Stimulated activated CD8-positive, alpha-beta memory T cell treated with anti-CD3 and anti-CD28 coated beads, Interleukin-15, amount 100 ng/mL, for 24 hours (primary cell): ENCODE data around the gene ENDOV.

ENCODE experiments used
- DNase-seq: peaks from one replicate; pipeline ENCODE4 v3.0.0-alpha.2; 2020; ENCODE audit warnings: low read depth

The ENDOV gene

DNA sequence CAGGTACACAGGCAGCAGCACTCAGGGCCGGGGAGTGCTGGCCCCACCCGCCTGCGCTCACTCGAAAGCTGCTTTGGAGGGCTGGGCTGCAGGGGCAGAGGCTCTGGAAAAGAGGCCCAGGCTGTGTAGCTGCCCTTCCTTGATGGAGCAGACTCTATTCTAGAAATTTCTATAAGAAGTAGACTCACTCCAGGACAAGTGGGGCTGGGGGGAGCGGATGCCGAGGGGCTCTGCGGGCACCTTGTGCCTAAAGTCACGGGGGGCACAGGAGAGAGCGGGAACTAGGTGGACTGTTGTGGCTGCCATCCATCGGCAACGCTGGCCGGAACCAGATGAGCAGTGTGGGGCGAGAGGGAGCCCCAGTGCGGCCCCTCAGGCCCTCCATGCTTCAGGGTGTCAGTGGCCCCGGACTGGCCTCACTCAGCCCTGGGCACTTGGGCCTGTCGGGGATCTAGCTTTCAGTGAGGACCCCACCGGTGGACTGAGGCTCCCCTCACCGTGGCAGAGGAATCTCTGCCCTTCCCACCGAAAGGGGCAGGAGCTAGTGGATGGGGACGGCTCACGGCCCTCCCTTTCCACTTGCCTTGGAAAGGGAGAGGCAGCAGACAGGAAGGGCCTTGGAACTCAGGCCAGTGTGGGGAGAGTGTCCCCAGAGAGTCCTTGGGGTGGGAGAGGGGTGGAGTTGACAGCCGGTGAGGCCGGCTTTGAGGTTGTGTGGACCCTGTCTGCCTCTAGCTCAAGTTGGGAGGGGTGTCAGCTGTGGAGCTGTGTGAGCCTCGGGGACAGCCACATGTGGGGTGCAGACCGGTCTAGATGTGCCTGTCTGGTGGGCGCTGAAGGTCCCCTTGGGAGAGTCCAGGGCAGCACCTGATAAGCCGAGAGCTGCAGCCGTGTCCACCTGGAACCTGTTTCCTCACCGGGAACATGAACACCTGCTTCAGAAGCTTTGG lies 16.6 kb downstream of the ENDOV start:
- DNase-seq: no peak

DNA sequence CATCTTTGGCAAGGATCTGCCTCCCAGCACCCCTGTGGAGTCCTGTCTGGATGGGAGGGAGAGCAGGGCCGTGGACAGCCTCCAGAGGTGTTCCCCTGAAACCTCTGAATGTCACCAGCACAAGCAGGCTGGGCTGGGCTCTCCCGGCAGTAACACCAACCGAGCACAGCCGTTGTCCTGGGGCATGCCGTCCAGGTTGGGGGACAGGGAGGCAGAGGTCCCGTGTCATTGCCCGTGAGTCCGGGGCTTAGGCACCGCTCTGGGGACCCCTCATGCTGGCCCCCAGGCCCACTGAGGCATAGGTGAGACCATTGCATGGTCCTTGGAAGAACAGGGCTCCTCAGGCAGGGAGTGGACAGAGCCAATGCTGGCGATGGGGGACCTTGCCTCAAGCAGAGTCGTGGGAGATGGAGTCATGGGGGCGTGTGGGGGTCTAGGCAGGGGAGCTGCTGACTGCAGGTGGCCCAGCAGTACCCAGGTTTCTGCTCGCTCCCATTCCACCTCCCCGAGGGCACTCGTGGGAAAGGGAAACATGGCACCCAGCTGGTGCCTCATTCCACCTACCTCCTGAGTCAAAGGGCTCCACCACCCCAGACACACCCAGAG lies 17.5 kb downstream of the ENDOV start:
- DNase-seq: no peak

DNA sequence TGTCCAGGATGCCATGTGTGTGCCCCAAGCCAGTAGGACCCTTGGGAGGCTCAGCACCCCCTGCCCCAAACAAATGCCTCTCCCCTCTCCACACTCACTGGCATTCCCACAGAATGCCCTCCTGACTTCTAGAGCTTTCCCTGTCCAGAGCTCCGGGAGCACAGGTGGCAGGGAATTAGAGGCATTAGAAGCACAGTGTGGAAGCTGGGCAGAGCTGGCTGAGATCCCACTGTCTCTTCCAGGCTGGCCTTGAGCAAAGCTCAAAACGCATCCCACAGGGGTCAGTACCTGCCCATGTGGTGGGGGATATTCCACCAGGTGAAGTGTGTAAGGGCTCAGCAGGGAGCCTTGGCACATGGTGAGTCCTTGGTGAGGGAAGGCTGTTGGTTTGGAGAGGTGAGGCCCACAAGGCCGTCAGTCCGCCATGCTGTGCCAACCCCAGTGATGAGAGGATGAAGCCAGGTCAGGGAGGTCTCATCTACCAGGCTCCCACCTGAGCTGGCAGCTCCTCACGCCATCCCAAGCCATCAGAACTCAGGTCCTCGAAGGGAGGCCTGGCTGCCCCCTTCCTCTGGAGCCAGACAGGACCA lies 18.1 kb downstream of the ENDOV start:
- no peak for DNase-seq

DNA sequence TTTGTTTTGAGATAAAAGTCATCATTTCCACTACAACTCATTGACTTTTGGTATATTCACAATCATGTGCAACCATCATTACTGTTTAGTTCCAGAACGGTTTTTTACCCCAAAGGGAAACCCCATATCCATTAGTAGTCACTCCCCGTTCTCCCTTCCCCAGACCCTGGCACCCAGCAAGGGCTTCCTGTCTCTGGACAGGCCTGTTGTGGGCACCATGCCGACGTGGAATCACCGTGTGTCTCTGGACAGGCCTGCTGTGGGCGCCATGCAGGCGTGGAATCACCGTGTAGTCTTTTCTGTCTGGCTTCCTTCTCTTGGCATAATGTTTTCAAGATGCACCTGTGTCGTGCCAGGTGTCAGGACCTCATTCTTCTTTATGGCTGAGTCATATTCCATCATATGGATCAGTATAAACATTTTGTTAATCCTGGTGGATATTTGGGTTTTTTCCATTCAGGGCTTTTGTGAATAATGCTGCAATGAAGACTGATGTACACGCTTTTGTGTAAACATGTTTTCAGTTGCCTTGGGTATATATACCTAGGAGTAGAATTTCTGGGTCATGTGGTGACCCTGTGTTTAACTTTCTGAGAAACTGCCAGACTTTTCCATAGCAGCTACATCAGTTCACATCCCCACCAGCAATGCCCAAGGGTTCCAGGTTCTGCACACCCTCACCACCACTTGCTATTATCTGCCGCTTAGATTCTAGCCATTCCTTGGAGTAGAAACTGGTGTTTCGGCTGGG lies 19.1 kb downstream of the ENDOV start:
- DNase-seq: no peak

DNA sequence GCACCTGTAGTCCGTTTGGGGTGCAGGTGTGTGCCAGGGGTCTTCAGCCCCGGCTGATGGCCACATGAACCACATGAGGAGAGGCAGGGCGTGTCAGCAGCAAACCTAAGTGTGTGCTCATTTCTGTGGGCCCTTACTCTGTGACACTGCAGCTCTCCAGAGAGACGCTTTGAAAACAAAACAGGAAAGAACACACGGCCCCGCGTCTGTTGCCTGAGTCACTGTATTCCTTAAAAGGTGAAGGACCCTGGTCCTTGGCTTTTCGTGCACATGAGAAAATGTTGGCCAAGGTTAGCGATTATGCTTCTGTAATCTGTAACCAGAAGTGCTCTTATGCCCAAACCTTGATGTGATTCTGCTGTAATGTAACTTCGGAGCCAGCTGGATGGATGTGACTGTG lies 22.6 kb downstream of the ENDOV start:
- DNase-seq: no peak

DNA sequence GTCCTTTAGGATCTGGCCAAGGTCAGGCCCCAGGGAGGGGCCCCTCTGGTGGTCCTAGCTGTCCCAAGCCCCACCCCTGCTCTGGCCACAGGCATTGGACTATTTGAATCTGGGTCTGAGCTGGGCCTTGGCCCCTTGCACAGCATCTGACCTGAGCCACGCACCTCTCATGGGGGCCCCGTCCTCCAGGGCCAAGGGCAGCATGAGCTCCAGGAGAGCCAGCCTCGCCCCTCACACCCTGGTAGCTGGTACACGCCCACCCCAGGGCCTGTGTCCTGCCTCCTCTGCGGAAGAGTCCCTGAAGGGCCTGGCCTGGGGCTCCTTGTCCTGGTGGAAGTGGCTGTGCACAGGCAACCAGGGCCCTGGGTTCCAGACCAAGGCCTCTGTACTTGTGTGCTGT lies 23.8 kb downstream of the ENDOV start:
- DNase-seq: no peak

DNA sequence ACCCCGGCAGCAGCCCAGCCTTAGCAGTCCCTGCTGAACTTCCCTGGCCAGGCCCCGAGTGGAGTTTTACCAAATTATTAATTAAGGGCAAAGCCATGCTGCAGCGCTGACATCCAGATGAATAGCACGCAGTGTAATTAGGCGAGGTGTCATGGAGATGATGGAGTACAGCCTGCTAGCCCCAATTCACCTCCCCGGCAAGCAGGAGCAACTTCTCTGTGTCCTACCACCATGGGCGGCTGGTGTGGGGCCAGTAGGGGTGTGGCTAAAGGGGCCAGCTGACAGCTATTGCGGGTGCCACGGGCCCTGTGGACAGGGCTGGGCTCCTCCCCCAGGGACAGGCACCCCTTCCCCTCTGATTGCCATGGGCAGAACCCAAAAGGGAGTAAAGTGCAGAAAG lies 24.5 kb downstream of the ENDOV start:
- DNase-seq: no peak

DNA sequence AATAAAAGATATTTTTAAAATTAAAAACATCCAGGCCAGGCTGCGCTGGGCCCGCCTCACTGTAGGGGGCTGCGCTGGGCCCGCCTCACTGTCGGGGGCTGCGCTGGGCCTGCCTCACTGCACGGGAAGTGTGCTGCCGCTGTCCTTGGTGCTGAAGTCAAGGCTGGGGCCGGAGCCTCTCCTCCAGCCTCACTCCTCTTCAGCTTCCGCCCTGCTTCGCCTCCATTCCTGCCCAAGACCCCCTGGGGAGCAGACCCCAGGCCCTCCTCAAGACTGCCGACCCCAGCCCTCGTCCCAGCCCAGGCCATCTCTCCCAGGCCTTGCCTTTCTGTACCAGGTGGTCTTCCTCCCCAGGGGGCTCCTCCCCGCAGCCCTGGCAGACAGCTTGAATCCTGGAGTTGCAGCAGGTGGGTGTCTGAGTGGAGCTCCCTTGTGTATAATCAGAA lies 26.2 kb downstream of the ENDOV start:
- DNase-seq: no peak

DNA sequence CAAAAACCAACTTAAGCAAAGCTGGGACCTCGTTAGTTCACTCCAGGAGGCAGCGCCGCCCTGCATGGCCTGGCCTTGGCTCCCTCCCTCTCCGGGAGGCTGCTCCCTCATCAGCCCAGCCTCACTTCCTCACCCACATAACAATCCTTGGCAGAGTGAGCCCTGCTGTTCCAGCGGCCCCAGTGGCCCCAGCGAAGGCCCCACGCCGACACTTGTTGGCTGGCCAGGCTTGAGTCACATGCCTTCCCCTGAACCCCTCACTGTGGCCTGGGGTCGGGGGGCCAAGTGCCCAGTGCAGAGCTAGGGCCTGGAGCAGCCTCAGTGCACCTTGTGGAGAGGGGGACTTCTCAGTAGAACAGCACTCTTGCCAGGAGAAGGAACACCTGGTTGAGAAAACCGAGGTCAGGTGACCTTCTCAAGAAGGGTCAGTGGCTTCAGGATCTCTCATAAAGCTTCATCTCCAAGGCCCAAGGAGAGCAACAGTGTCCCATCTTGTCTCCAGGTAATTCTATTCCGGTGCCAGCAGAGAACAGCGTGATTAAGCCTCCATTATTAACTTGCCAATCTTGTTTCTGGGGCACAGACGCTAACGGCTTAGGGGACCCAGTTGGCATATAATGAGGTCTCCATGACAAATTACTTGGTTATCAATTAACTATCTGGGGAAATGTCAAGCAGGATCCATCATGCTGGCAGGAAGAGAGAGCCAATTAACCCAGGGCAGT lies 26.8 kb downstream of the ENDOV start:
- DNase-seq: no peak

DNA sequence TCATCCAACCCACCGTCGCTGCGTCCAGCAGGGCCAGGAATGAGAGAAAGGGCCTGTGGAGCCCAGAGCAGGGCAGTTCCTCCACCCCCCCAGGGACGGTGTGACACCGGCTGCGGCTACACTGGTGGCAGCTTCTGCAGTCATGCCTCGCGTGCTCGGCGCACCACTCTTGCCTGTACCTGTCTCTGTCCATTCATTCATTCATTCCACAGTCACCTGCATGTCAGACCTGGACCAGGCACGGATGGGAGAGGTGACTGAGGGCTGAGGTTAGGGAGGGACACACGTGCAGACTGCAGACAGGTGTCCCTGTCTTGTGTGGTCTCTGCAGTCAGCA lies 27.3 kb downstream of the ENDOV start:
- no peak for DNase-seq

DNA sequence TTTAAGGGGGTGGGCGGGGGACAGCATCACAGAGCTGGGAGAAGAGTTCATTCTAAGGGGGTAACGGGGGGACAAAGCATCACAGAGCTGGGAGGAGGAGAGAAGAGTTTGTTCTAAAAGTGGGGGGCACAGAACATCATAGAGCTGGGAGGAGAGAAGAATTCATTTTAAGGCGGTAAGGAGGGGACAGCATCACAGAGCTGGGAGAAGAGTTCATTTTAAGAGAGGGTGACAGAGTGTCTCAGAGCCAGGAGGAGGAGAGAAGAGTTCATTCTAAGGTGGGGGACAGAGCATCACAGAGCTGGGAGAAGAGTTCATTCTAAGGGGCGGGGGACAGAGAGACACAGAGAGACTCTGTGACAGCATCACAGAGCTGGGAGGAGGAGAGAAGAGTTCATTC lies 27.8 kb downstream of the ENDOV start:
- DNase-seq: no peak

DNA sequence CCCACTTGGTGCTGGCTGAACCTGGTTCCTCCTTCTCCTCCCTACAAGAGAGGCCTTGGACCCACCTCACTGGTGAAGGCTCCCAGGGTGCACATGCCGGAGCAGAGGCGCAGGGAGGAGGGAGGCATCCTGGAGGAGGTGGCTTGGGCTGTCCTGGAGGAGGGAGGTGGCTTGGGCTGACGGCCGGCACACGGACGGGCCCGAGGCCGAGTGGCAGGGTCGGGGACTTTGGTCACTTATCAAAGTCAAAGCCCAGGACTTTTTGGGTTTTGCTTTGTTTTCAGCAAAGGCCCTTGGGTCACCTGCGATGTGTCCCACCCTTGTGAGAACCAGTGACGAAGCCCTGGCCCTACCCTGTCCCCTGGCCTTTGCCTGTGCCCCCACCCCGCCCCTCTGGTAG lies 28.5 kb downstream of the ENDOV start:
- no peak for DNase-seq

DNA sequence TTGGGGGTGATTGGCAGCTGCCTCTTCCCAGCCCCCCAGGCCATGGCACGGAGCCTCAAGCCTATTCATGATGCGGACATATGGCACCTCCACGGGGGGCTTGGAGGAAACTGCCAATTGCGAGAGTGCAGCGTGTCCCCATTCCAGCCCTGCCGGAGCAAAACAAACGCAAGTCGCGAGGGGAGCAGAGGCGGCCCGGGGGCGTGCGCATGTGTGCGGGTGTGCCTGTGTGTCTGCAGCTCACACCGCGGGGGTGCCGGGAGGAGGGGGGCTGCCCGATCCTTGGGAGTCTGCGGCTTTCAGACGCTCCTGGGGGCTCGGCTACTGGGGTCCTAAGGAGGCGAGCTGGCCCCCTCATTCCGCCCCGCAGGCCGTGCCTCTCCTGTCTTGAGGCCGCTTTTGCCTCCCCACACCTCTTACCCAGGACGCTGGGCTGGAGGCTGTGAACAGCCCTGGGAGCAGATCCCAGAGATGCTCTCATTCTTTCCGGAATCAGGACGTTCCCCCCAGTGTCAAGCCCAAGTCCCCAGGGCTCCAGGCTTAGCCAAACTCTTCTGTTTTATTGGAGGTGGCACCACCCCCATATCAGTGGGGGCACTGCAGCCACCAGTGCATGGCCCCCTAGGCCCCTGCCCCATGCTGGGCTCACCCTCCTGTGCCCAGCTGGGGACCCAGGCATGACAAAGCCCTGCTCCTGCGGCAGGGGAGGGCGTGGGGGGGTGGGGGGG lies 29.1 kb downstream of the ENDOV start:
- DNase-seq: no peak

DNA sequence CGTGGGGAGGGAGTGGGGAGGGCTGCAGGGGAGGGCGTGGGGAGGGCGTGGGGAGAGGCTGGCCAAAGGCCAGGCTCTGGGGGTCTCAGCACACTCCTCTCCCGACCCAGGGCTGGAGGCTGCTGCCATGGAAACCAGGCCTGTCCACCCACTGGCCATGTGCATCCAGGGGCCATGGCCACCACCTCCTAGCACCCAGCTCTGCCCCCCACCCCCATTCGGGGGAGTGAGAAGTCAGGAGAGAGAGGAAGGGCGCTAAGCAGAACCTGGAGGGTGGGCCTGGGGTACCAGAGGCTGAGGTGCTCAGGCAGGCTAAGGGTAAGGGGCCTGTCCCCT lies 29.6 kb downstream of the ENDOV start:
- DNase-seq: no peak

DNA sequence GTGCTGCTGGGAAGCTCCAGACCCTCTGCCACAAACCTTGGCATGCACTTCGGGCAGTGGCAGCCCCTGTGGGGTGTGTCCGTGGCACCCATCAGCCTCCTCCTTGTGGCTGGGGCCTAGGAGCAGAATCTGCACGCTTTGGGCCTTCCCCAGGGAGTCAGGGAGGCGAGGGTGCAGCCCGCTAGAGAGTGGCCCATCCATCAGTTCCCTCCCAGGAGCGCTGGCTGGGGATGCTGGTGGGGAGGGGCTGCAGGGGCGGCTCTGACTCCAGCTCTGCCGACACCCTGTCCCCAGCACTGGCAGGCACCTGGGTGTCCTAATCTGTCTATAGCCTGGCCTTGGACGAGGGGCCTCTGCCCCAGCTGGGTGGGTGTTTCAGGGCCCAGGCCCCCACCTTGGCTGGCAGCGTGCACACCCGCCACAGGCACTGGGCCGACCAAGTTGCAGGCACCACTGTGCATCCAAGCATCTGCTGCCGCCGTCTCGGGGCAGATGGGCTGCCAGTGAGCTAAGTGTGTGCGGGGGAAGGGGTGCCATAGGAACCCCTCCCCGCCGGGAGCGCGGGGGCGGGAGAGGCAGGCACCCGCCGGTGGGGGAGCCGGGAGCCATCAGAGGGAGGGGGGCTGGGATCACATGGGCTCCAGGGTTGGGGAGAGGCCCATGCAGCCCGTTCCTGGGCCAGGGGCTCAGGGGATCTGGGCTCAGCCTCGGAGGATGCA lies 30.2 kb downstream of the ENDOV start:
- no peak for DNase-seq

DNA sequence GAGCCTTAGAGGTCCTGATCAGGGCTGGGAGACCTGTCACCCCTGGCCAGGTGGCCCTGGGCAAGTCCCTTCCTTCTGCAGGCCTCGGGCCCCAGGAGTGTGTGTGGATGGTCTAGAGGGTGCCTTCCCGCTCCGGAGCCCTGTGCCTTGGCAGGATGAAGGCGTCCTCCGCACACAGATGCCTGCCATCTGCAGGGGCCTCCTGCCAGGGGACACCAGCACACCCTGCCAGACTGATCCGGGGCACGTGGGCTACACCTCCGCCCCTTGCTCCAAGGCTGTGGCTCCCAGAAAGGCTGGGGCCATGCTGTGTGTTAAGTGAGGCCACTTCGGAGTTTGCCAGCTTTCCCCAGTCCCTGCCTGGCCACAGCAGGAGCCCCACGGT lies 30.8 kb downstream of the ENDOV start:
- DNase-seq: no peak

DNA sequence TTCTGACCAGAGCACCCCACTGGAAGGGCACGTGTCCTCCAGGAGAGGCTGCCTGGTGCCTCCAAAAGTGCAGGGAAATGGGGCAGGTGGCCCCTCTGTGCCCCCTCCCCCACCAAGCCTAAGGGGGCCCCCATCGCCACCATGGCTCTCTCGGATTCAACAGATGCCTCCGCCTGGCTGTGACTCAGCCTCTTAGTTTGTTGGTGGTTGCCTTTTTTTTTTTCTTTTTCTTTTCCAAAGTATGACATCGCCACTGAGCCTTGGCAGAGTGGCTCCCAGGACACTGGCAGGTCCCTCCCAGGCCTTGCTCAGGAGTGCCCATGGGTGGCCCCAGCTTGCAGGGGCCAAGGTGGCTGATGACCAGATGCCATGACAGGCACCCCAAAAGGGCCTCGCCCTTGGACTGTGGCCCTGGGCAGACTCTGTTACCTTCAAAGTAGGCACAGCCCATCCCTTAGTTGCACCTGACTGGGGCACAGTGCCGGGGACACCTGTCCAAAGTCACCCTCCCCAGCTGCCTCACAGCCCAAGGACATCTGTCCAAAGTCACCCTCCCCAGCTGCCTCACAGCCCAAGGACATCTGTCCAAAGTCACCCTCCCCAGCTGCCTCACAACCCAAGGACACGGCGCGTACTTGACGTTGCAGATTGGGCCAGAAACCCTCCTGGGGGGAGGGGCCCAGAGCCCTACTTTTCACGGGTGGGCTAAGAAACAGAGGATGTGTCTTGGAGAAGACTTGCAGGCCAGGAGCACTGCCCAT lies 31.9 kb downstream of the ENDOV start:
- no peak for DNase-seq

DNA sequence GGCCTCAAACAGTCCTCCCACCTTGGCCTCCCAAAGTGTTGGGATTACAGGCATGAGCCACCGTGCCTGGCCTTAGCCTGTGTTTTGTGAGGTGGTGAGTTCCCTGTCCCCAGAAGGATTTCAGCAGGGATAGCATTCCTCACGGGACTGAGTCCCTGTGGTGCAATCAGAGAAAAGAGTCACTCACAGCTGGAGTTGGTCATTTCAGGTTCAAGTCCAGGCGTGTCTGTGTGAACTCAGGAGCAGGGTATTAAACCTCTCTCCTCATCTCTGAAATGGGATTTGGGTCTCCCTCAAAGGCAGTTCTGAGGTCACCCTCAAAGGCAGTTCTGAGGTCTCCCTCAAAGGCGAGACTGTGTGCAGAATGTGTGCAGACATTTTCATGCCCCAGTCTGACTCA lies 32.8 kb downstream of the ENDOV start:
- DNase-seq: no peak

DNA sequence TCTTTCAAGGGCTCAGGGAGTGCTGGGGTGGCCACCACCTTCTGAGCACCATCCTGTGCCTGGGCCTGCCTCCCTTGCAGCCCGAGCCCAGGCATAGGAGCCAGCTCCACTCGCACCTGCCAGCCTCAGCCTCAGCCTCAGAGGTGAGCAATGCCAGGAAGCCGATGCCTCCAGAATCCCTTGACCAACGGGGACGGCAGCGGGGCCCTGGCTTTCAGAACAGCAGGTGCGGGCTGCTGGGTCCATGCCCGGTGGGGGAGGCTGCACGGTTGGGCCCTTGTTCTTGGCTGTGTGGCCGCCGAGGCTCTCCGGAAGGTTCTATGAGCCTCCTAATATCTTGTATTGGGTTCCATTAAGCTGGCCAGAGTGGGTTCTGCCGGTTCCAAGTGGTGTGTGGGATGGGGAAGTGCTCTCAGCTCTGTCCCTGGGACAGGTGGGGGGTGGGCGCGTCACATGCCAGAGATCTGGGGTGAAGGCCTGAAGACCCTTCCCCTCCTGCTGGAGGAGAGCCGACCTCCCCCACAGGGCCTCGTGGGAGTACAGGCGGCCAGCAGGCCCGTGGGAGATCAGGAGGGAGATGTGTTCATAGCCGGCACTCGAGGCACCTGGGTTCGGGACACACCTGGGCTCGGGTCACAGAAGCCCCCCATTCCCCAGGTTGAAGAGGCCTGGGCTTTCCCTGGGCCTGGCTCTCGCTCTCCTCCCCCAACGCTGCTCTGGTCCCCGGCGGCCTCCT lies 34.4 kb downstream of the ENDOV start:
- DNase-seq: no peak
